MCF 10A (cell line): ENCODE data around the gene MTREX. TPM values are rescaled to one million over a fixed set of nuclear protein-coding genes. Genes with fewer than 3 reads are reported as not detected.

Experiments used
- BruUV-seq: library from RNA; stranded (reverse); fragments of 400-500 nt; replicated peaks from 2 replicates; lab custom pipeline; 2021; lab: Mats Ljungman, UMichigan
- CTCF ChIA-PET: fragments of 300-600 bp; sonication (Branson Sonifier 250); formaldehyde crosslinking; extraction: SDS; loops from one replicate; lab custom pipeline; 2021; ENCODE audit warnings: antibody characterized with exemption, inconsistent platforms; lab: Yijun Ruan, JAX
- POLR2A ChIA-PET: fragments of 300-600, 350-650 bp; sonication (Branson Sonifier 250); formaldehyde crosslinking; extraction: SDS; loops from one replicate; lab custom pipeline; 2020; ENCODE audit warnings: antibody characterized with exemption, inconsistent platforms; lab: Yijun Ruan, JAX
- DNase-seq: peaks from one replicate; pipeline ENCODE4 v3.0.0-alpha.2; 2018; ENCODE audit not compliant: unreplicated experiment
- H3K27ac Mint-ChIP-seq: one replicate; pipeline ENCODE4 v1.8.0; 2022; ENCODE audit warnings: mild to moderate bottlenecking, low read depth, mixed read lengths; ENCODE audit not compliant: unreplicated experiment
- H3K27me3 Mint-ChIP-seq: one replicate; pipeline ENCODE4 v1.8.0; 2022; ENCODE audit warnings: mixed read lengths; ENCODE audit not compliant: insufficient read depth, unreplicated experiment
- H3K36me3 Mint-ChIP-seq: one replicate; pipeline ENCODE4 v1.8.0; 2022; ENCODE audit warnings: mild to moderate bottlenecking, moderate library complexity, mixed read lengths; ENCODE audit not compliant: insufficient read depth, unreplicated experiment
- H3K4me1 Mint-ChIP-seq: one replicate; pipeline ENCODE4 v1.8.0; 2022; ENCODE audit warnings: mixed read lengths; ENCODE audit not compliant: insufficient read depth, unreplicated experiment
- H3K4me3 Mint-ChIP-seq: one replicate; pipeline ENCODE4 v1.8.0; 2022; ENCODE audit warnings: mild to moderate bottlenecking, moderate library complexity, mixed read lengths; ENCODE audit not compliant: unreplicated experiment
- H3K9me3 Mint-ChIP-seq: one replicate; pipeline ENCODE4 v1.8.0; 2022; ENCODE audit warnings: mixed read lengths; ENCODE audit not compliant: unreplicated experiment
- CTCF ChIP-seq: fragments of 200-600 bp; IDR thresholded peaks from one replicate; pipeline ENCODE4 v1.8.0; 2022; ENCODE audit warnings: antibody characterized with exemption, mild to moderate bottlenecking; ENCODE audit not compliant: unreplicated experiment
- intact Hi-C: fragments of 100-400 bp; cut with micrococcal nuclease; formaldehyde crosslinking; loops from 2 replicates; pipeline ENCODE4 v1.14.1; 2022
- total RNA-seq: library from RNA; stranded (reverse); gene quantifications from 2 replicates; pipeline ENCODE4 v1.2.3, GENCODE V29; 2022

The MTREX gene
- total RNA-seq, 1 experiment from 2014 or later = 118 TPM

GRCh38 chr5:55325621-55326020 is 17.8 kb downstream of the MTREX start:
- Mint-ChIP-seq H3K27me3 (no peaks in the 10 kb centered on the region), H3K27ac (no peak overlapping the region), H3K9me3 (no peaks in the 10 kb centered on the region), H3K36me3 (peaks cover 55% of the 10 kb centered on the region), H3K4me3 (no peak overlapping the region), H3K4me1 (no peaks in the 10 kb centered on the region)
- DNase-seq = no peak
- no TSS peak for BruUV-seq
- intact Hi-C loops = loop anchor here (5.0 kb wide), 1 partner anchor 153 kb away; the partner anchor contains the start of gene CDC20B
- TF ChIP-seq CTCF = no peak
- CTCF ChIA-PET = interaction anchor here (0.6 to 1.4 kb wide), 8 partner anchors 8 to 155 kb away, joined by 3 to 4 read pairs (median 3); no protein-coding TSS in a partner anchor
- POLR2A ChIA-PET = no interaction called here

- no peak for TF ChIP-seq CTCF
- no peak for DNase-seq
- Mint-ChIP-seq H3K27ac (no peak overlapping the region), H3K36me3 (peaks cover 65% of the 10 kb centered on the region), H3K4me3 (no peak overlapping the region), H3K9me3 (no peaks in the 10 kb centered on the region), H3K27me3 (no peaks in the 10 kb centered on the region), H3K4me1 (no peaks in the 10 kb centered on the region)
- intact Hi-C loops = loop anchor here (5.0 kb wide), 1 partner anchor 155 kb away; the partner anchor contains the start of gene CDC20B
- no TSS peak for BruUV-seq
- ChIA-PET CTCF (interaction anchor here (0.6 kb wide), 1 partner anchor 227 kb away, joined by 3 read pairs; no protein-coding TSS in a partner anchor), POLR2A (interaction anchor here (0.6 to 1.8 kb wide), 4 partner anchors 19 to 386 kb away, joined by 3 to 9 read pairs (median 3); partner anchors contain the start of genes CCNO, DHX29 and MTREX)
Observed at GRCh38 chr5:55327281-55327680, 19.5 kb downstream of the MTREX start.

- ChIA-PET CTCF (interaction anchor here (1.2 kb wide), 1 partner anchor 38 kb away, joined by 6 read pairs; no protein-coding TSS in a partner anchor), POLR2A (interaction anchor here (0.5 kb wide), 1 partner anchor 21 kb away, joined by 3 read pairs; no protein-coding TSS in a partner anchor)
- Mint-ChIP-seq H3K27ac (no peak overlapping the region), H3K4me1 (no peaks in the 10 kb centered on the region), H3K9me3 (no peaks in the 10 kb centered on the region), H3K36me3 (peaks cover 56% of the 10 kb centered on the region), H3K4me3 (no peak overlapping the region), H3K27me3 (no peaks in the 10 kb centered on the region)
- BruUV-seq = no TSS peak
- no peak for TF ChIP-seq CTCF
- intact Hi-C loops = no loop called here
- DNase-seq = no peak
Observed at GRCh38 chr5:55331321-55331720, 23.5 kb downstream of the MTREX start.

- TF ChIP-seq CTCF = no peak
- no peak for DNase-seq
- ChIA-PET CTCF (interaction anchor here (0.6 kb wide), 1 partner anchor 122 kb away, joined by 3 read pairs; no protein-coding TSS in a partner anchor), POLR2A (no interaction called here)
- Mint-ChIP-seq H3K27me3 (no peaks in the 10 kb centered on the region), H3K36me3 (peaks cover 65% of the 10 kb centered on the region), H3K4me3 (no peak overlapping the region), H3K4me1 (peaks cover under 1% of the 10 kb centered on the region), H3K27ac (peak overlapping the region; percentile 35), H3K9me3 (no peaks in the 10 kb centered on the region)
- no TSS peak for BruUV-seq
- intact Hi-C loops = no loop called here
Observed at GRCh38 chr5:55333017-55333416, 25.2 kb downstream of the MTREX start.
